GM12873 (cell line): Measurements from ENCODE around the gene OSTM1.

Experiments used
- CTCF ChIP-seq: IDR thresholded peaks from 2 replicates; pipeline ENCODE4 v1.5.1; 2012; ENCODE audit warnings: low read depth, mild to moderate bottlenecking, moderate library complexity, low read length, control low read depth; ENCODE audit not compliant: insufficient read depth; ENCODE audit errors: missing control alignments

The OSTM1 gene

DNA sequence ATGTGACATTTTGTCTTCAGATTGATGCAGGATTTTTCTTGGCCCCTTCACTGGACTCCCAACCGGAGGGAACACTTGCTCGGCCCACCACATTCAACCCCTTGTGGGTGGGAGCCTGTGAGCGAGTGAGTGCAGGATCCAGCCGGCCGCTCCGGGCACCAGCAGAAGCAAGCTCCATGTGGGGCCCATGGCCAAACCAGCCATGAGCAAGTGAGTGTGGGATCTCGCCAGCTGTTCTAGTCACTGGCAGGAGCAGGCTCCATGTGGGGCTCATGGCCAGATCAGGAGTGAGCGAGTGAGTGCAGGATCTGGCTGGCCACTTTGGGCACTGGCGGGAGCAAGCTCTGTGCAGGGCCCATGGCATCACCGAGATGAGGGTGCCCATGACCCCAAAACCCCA lies 42.6 kb downstream of the OSTM1 start:
- TF ChIP-seq CTCF: no peak

GRCh38 chr6:108030211-108030610 lies 44.3 kb downstream of the OSTM1 start:
- no peak for TF ChIP-seq CTCF

GRCh38 chr6:108029226-108029921 lies 45.2 kb downstream of the OSTM1 start:
- TF ChIP-seq CTCF: no peak

DNA sequence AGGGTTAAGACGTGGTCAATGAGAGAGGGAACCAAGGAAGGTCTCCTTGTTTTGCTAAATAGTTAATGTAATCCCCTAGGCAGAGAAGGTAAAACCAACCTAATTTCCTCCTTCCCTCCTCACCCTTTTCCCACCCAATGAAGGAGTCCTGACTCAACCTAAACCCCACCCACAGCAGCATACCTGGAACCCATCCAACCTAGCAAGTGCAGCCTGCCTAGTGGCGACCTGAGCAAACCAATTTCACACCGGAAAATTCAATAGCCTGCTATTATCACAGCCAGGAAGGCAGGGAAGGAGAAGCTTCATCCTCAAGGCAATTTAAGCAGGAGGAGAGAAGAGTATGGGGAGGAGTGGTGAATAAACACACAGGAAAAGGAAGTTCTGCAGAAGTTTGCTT lies 46.9 kb downstream of the OSTM1 start:
- no peak for TF ChIP-seq CTCF

- TF ChIP-seq CTCF: no peak
Measured at GRCh38 chr6:108027056-108027455, 47.5 kb downstream of the OSTM1 start.

DNA sequence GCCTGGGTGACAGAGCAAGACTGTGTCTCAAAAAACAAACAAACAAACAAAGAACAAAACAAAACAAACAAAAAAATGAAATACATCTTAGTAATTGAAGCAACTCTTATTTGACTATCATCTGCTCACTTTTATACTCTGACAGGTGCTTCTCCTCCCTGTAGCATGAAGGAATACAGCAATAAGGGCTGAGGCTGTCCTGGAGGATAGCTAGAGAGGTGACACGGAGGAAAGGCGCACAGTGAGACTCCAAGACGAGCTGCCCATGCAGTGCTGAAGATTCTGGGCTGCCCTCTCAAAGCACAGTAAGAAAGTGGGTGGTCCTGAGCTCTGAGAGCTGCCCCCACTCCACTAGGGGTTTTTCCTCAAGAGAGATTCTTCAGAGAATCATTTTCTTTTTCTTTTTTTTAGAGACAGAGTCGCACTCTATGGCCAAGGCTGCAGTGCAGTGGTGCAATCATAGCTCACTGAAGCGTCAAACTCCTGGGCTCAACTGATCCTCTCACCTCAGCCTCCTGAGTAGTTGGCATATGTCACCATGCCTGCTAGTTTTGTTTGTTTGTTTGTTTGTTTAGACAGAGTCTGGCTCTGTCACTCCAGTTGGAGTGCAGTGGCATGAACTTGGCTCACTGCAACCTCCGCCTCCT lies 50.0 kb downstream of the OSTM1 start:
- no peak for TF ChIP-seq CTCF

DNA sequence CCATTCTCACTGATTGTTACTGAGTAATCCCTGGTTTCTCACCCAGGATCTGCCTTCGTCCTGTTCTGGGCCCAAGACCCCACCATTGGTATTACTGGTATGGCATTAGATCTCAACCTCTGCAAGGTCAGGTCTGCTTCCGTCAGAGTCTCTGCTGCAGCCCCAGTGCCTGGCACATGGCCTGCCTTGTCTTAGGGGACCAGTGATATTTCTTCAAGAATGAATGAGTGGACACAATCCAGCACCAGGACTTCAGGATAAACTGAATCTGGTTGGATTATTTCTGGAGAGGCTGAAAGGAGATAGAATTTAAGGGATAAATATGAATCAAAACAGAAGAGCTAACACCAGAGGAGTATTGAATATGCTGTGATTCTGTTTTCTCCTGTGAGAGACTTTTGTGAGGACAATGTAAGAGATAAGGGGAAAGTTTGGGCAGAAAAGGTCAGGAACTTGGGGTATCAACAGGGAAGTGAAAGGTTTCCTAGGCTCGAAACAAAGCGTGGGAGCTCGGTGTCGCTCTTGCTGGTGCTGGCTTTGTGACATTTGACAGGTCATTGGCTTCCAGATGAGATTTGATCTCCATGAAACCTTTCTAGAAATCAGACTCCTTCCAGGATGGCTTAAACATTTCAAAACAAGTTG lies 53.9 kb downstream of the OSTM1 start:
- TF ChIP-seq CTCF: no peak
